SHP77 (cell line): Measurements from ENCODE around the gene PRSS57.
A peak's percentile ranks its signal among the peaks of the same experiment; 100 is the strongest.

Experiments
- DNase-seq, 2 experiments: peaks; one replicate each; lab custom pipeline; 2025; lab: John Stamatoyannopoulos, UW

Gene PRSS57

GRCh38 chr19:694481-695351 lies 536 bp downstream of the PRSS57 start:
- no peak for DNase-seq

DNA sequence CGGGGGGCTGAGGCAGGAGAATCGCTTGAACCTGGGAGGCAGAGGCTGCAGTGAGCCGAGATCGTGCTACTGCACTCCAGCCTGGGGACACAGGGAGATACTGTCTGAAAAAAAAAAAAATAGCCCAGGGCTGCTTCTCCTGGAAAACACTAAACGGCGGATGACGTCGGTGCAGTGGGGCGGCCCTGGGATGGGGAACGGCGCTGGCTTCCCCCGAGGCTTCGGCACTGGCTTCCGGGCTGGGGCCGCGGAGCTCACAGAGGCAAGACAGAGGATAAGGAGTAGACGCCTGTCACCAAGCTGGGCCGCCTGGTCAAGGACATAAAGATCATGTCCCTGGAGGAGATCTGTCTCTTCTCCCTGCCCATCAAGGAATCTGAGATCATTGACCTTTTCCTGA lies 5.0 kb downstream of the PRSS57 start:
- no peak for DNase-seq

DNA sequence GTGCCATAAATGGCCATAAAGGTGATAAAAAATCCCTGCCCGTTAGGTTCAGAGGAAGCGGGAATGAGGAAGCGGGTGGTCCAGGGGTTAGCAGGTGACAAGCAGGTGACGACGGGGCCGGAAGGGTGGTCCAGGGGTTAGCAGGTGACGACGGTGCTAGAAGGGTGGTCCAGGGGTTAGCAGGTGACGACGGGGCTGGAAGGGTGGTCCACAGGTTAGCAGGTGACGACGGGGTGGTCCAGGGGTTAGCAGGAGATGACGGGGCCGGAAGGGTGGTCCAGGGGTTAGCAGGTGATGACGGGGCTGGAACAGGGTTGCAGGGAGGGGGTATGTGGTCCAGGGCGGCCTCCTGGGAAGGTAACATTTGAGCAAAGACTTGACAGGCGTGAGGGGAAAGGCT lies 6.3 kb downstream of the PRSS57 start:
- no peak for DNase-seq

DNA sequence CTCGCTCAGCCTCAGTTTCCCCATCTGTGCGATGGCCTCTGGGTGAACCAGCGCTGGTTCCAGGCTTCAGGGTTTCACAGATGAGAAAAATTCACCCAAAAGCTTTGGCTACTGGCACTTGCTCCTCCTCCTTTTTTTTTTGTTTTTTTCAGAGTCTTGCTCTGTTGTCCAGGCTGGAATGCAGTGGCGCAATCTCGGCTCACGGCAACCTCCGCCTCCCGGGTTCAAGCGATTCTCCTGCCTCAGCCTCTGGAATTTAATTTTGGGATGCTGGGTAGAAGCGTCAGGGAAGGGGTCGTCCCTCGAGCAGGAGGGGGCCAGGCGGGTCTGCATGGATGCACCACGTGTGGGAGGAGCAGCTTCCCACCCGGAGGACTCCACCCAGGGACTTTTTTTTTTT lies 7.0 kb downstream of the PRSS57 start:
- no peak for DNase-seq

- DNase-seq, result no peak
Measured at GRCh38 chr19:687569-688166, 7.6 kb downstream of the PRSS57 start.

GRCh38 chr19:686589-687297 lies 8.5 kb downstream of the PRSS57 start:
- DNase-seq, result no peak

- DNase-seq, result no peak
Measured at GRCh38 chr19:685454-685931, 9.8 kb downstream of the PRSS57 start.

GRCh38 chr19:682678-683320 lies 12.5 kb downstream of the PRSS57 start:
- DNase-seq, result no peak

DNA sequence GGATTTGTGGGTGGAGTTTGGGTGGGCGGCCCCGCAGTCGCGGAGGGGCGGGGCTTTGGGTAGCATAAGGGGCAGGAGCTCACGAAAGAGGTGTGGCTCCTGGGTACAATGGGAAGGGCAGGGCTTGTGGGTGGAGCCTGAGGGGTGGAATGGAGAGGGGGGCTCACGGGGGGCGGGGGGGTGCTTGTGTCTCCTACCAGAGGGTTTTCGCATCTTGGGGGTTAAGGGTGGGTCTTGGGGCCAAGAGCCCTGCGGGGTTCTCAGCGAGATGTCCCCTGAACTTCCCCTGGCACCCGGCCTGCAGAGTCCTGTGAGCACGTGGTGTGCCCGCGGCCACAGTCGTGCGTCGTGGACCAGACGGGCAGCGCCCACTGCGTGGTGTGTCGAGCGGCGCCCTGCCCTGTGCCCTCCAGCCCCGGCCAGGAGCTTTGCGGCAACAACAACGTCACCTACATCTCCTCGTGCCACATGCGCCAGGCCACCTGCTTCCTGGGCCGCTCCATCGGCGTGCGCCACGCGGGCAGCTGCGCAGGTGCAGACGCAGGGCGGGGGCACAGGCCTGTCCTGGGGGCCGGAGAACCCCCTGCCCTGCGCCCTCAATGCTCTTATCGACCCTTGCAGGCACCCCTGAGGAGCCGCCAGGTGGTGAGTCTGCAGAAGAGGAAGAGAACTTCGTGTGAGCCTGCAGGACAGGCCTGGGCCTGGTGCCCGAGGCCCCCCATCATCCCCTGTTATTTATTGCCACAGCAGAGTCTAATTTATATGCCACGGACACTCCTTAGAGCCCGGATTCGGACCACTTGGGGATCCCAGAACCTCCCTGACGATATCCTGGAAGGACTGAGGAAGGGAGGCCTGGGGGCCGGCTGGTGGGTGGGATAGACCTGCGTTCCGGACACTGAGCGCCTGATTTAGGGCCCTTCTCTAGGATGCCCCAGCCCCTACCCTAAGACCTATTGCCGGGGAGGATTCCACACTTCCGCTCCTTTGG lies 13.9 kb downstream of the PRSS57 start:
- peak in 1 of 2 experiments; percentile 87 for DNase-seq

DNA sequence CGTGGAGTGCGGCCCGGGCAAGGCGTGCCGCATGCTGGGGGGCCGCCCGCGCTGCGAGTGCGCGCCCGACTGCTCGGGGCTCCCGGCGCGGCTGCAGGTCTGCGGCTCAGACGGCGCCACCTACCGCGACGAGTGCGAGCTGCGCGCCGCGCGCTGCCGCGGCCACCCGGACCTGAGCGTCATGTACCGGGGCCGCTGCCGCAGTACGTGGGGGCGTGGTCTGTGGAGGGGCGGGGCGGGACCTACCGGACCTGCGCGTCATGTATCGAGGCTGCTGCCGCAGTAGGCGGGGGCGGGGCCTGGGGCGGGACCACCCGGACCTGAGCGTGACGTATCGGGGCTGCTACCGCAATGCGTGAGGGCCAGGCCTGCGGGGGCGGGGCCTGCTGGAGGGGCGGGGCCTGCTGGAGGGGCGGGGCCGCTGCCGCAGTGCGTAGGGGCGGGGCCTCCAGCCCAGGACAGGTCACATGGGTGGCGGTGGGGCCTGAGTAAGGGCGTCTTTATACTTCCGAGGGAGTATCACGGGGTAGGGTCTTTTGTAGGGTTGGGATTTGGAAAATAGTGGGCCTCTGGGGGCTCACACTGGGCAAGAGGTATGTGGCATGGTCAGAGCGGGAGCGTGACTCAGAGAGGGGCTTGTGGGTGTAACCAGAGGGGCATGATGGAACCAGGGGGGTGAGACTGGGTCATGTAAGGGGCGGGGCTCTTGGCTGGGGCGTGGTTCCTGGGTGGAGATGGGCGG lies 14.8 kb downstream of the PRSS57 start:
- DNase-seq, result peak; percentile 93 to 94

DNA sequence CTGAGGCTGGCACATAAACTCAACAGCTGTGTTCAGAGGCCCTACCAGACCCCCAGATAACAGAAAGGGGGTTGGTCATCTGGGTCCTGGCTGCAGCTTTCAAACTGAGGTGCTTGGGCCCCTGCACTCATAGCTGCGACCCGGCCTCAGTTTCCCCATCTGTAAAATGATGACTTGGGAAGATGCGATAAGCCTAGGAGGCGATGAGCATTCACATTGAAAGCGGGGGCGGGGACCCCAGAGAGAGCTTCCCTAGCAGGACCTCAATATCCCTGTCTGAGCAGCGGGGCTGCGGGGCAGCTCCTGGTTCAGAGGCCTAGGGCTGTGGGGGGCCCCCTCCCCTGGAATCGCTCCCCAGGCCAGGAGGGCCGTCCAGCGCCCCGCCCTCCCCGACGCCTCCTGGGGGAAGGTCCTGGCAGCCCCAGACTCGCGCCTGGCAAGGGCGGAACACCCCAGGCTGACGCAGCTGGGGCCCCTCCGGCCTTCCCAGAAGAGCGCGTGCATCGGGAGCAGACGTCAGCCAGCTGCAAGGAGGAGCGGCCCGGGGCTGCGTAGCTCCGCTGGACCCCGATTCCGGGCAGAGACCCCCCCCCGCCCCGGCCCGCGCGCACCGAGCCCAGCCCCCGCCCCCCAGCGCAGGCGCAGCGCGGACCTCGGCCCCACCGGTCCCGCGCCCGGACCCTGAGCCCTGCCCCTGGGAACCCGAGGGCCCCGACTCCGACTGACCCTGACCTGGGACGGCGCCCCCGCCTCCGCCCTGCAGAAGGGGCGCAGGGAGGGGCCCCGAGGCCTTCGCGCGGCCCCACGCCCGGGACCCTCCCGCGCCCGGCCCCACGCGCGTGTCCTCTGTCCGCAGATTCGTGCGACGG lies 15.6 kb downstream of the PRSS57 start:
- peak in 1 of 2 experiments; percentile 30 for DNase-seq

DNA sequence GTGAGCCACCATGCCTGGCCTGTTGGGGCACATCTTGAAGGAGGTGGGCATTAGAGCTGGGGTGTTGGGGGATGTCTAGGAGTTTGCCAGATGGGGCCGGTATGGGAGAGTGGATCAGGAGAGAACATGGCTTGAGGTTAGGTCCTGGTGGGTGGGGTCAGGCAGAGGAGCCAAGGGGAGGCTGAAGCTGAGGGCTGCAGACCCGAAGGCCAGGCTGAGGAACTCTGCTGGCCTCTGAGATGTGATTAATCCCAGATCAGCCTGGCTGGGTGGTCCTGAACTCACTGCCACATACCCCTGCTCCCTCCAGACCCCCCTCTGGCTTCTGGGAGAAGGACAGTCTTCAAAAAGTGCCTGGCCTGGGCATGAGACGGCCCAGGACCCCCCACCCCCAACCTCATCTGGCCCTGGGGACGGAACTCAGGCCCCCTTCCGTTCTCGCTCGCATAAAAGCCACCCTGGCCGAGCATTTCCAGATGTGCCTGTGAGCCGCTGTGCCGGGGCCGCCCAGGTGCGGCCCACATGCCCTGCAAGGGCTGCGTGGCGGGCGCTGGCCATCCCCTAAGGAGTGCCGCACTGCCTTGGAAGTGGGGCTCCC lies 16.4 kb downstream of the PRSS57 start:
- DNase-seq, result no peak

DNA sequence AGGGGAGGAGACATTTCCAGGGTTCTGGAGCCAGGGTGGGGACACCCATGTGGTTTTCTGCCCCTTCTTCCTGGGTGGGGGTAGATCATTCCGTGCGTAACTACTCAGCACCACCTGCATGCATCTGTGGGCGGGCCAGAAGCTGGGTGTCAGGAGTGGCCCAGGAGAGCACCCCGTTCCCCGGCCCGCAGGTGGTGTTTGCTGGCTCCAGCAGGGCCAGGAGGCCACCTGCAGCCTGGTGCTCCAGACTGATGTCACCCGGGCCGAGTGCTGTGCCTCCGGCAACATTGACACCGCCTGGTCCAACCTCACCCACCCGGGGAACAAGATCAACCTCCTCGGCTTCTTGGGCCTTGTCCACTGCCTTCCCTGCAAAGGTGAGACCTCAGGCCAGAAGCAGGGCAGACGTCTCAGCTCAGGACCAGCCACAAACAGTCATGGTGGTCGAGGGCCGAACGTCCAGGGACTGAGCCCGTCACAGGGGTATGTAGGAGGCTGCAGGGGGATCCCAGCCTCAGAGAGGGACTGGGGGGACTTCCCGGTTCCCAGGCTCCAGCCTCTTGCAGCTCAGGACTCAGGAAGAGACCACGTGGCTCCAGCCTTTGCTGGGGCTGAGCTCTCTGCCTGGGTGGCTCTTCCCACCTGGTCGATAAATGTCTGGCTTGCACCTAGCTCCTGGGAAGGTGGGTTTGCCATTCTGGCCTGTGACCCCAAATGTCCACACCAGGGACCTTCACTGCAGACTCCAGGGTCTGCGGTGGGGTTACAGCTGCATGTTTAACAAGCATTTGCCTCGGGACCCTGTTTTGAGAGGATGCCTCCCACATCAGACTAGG lies 17.4 kb downstream of the PRSS57 start:
- DNase-seq, result peak; percentile 22 to 57

DNA sequence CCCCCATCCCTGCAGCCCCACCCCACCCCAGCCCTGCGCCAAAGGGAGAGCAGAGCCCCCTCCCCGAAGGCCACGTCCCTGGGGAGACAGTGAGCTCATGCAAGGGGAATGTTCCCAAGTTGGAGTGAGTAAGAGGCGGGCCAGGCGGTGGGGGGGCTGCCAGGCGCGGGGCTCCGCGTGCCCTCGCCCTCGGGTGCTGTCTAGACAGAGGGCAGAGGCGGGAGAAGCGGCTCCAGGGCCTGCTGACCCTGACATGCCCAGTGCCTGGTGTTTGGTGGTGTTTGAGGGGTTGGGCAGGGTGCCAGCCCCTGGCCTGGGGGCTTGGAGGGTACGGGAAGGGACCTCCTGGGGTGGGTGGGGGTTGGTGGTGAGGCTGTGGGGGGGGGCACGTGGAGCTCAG lies 18.1 kb downstream of the PRSS57 start:
- DNase-seq, result no peak

DNA sequence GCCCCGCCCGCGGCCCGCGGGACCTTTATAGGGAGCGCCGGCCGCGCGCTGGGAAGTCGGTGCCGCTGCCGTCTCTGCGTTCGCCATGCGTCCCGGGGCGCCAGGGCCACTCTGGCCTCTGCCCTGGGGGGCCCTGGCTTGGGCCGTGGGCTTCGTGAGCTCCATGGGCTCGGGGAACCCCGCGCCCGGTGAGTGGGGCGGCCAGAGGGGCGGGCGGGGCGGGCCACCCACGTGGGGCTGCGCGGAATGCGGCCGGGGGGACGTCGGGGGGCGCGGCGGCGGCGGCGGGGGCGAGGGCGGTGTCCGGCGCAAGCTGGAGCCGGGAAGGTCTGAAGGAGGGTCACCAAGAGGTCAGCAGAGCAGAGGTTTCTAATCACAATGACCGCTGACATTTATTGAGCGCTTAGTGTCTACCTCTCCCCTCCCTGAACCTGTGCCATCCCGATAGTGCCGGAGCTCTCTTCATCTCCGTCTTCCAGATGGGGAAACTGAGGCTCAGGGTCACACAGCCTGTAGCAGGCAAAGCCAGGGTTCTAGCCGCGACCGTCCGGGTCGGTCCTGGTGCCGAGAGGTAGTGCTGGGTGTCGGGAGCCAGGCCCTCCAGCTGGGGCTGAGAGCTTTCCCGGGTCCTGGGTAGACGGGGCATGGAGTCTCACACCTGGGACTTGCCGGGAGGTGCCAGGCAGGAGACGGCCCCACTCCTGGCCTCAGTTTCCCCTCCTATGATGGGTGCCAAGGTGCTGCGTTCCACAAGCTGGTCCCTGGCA lies 18.7 kb downstream of the PRSS57 start, which contains the start of gene FSTL3:
Gene FSTL3 (plus strand): TSS at position 54 of the 767 bp plus-strand sequence. CDS start 32 bp downstream, at position 86.
- no peak for DNase-seq

GRCh38 chr19:676007-676338 lies 19.3 kb downstream of the PRSS57 start:
- no peak for DNase-seq
